Activated naive CD4-positive, alpha-beta T cell treated with Interleukin-2 at 50 U/mL for 16 hours (primary cell): ENCODE measurements around the gene GSK3B.
A peak's percentile ranks its signal among the peaks of the same experiment; 100 is the strongest.

Experiments
- DNase-seq: peaks from one replicate; pipeline ENCODE4 v3.0.0-alpha.2; 2020

Gene GSK3B

GRCh38 chr3:120093911-120094775 is at the start of gene GSK3B:
TSS of gene GSK3B (minus strand) at chr3:120094447. CDS start at chr3:120093434, 1,013 bp downstream.
- peak; percentile 99 for DNase-seq

- DNase-seq = no peak
These were observed 49.4 kb upstream of the GSK3B start for GRCh38 chr3:120143676-120144075.

GRCh38 chr3:120142236-120142635 is 48.0 kb upstream of the GSK3B start:
- DNase-seq = no peak

GRCh38 chr3:120140098-120140742 is 46.0 kb upstream of the GSK3B start:
- no peak for DNase-seq

- no peak for DNase-seq
These were observed 44.9 kb upstream of the GSK3B start for GRCh38 chr3:120139140-120139539.

GRCh38 chr3:120137548-120137947 is 43.3 kb upstream of the GSK3B start:
- DNase-seq = no peak

GRCh38 chr3:120130656-120131055 is 36.4 kb upstream of the GSK3B start:
- DNase-seq = no peak

- no peak for DNase-seq
These were observed 35.7 kb upstream of the GSK3B start for GRCh38 chr3:120129718-120130513.

- no peak for DNase-seq
These were observed 34.8 kb upstream of the GSK3B start for GRCh38 chr3:120129051-120129450.

GRCh38 chr3:120125992-120126391 is 31.7 kb upstream of the GSK3B start:
- no peak for DNase-seq

- no peak for DNase-seq
These were observed 25.7 kb upstream of the GSK3B start for GRCh38 chr3:120119846-120120510.

- DNase-seq = no peak
These were observed 20.7 kb upstream of the GSK3B start for GRCh38 chr3:120114981-120115380.

GRCh38 chr3:120114376-120114775 is 20.1 kb upstream of the GSK3B start:
- no peak for DNase-seq

GRCh38 chr3:120113128-120114116 is 19.2 kb upstream of the GSK3B start:
- DNase-seq = no peak

GRCh38 chr3:120111898-120112297 is 17.7 kb upstream of the GSK3B start:
- DNase-seq = no peak

GRCh38 chr3:120103276-120103675 is 9.0 kb upstream of the GSK3B start:
- no peak for DNase-seq

GRCh38 chr3:120102674-120103073 is 8.4 kb upstream of the GSK3B start:
- DNase-seq = no peak

GRCh38 chr3:120102232-120102631 is 8.0 kb upstream of the GSK3B start:
- DNase-seq = no peak

GRCh38 chr3:120101624-120102023 is 7.4 kb upstream of the GSK3B start:
- DNase-seq = no peak

GRCh38 chr3:120100711-120101110 is 6.5 kb upstream of the GSK3B start:
- no peak for DNase-seq

GRCh38 chr3:120098710-120099109 is 4.5 kb upstream of the GSK3B start:
- no peak for DNase-seq

- DNase-seq = no peak
These were observed 1.8 kb upstream of the GSK3B start for GRCh38 chr3:120095979-120096426.
